Bladder microvascular endothelial cell (primary cell): Measurements from ENCODE around the gene TCF4. TPM values are rescaled to one million over a fixed set of nuclear protein-coding genes. Genes with fewer than 3 reads are reported as not detected.

Experiments used
- total RNA-seq: library from RNA; depleted of rRNA; stranded (reverse); fragments of >200 nt; gene quantifications from 2 replicates; pipeline ENCODE4 v1.2.3, GENCODE V29; 2014

TCF4 gene
- 434 and 764 TPM in 2 replicates for total RNA-seq

GRCh38 chr18:55588111-55588869, at the start of gene TCF4:
TCF4 (minus strand) TSS chr18:55588192; CDS start chr18:55587116, 1,076 bp downstream.

